ENCODE results near the gene EPHB2. TPM values are rescaled to one million over a fixed set of nuclear protein-coding genes. Genes with fewer than 3 reads are reported as not detected.

EPHB2 gene
- polyA plus RNA-seq, 1 donor from 2014 or later, result 22.8 TPM

GRCh38 chr1:22738522-22738921 lies 27.9 kb downstream of the EPHB2 start:
- TF ChIP-seq TAF1 (IDR thresholded peaks at IDR 0.05; ENCODE audit: low read depth) (no peak), REST (IDR thresholded peaks at IDR 0.05; ENCODE audit: borderline replicate concordance) (no peak), CTCF (IDR thresholded peaks at IDR 0.05; ENCODE audit: poor library complexity, severe bottlenecking) (no peak), SMC3 (conservative IDR thresholded peaks at IDR 0.05; ENCODE audit: poor library complexity) (no peak), EZH2 (IDR thresholded peaks at IDR 0.05; ENCODE audit: borderline replicate concordance, insufficient read depth, low read length, poor library complexity, severe bottlenecking) (no peak), POLR2AphosphoS5 (IDR thresholded peaks at IDR 0.05) (no peak), MXI1 (conservative IDR thresholded peaks at IDR 0.05; ENCODE audit: poor library complexity, severe bottlenecking) (no peak), RAD21 (conservative IDR thresholded peaks at IDR 0.05) (no peak), EP300 (conservative IDR thresholded peaks at IDR 0.05; ENCODE audit: poor library complexity, severe bottlenecking) (no peak)
- Histone ChIP-seq H3K79me2 (replicated peaks; ENCODE audit: insufficient read depth, low read length) (peaks cover 6% of the 10 kb centered on the region), H4K20me1 (ENCODE audit: insufficient read depth) (no peaks in the 10 kb centered on the region), H3K9me3 (ENCODE audit: low read length) (no peaks in the 10 kb centered on the region), H3K27me3 (ENCODE audit: insufficient read depth, low read depth, low read length) (no peaks in the 10 kb centered on the region), H3K4me2 (ENCODE audit: low read length) (no peak overlapping the region), H3F3A (ENCODE audit: insufficient read depth, low read length, poor library complexity, severe bottlenecking) (no peaks in the 10 kb centered on the region), H3K27ac (ENCODE audit: low read length) (no peak overlapping the region), H3K9ac (ENCODE audit: low read length) (no peak overlapping the region), H3K9me2 (ENCODE audit: insufficient read depth, low read length) (no peaks in the 10 kb centered on the region), H3K4me3 (ENCODE audit: low read length) (no peak overlapping the region), H2AFZ (ENCODE audit: low read depth, low read length) (no peak overlapping the region), H3K36me3 (ENCODE audit: insufficient read depth, low read length) (no peaks in the 10 kb centered on the region)

GRCh38 chr1:22739648-22740385 lies 29.2 kb downstream of the EPHB2 start:
- H4K20me1 ChIP-seq (ENCODE audit: insufficient read depth), result no peaks in the 10 kb centered on the region
- H3K9me2 ChIP-seq (ENCODE audit: insufficient read depth, low read length), result no peaks in the 10 kb centered on the region
- no peaks in the 10 kb centered on the region for H3F3A ChIP-seq (ENCODE audit: insufficient read depth, low read length, poor library complexity, severe bottlenecking)
- H3K79me2 ChIP-seq (replicated peaks; ENCODE audit: insufficient read depth, low read length), result peaks cover 6% of the 10 kb centered on the region
- no peak overlapping the region for H3K9ac ChIP-seq (ENCODE audit: low read length)
- no peaks in the 10 kb centered on the region for H3K9me3 ChIP-seq (ENCODE audit: low read length)
- H3K27me3 ChIP-seq (ENCODE audit: insufficient read depth, low read depth, low read length), result no peaks in the 10 kb centered on the region
- no peak overlapping the region for H3K27ac ChIP-seq (ENCODE audit: low read length)
- no peak for TF ChIP-seq RAD21 (conservative IDR thresholded peaks at IDR 0.05)
- TF ChIP-seq MXI1 (conservative IDR thresholded peaks at IDR 0.05; ENCODE audit: poor library complexity, severe bottlenecking), result no peak
- no peak for TF ChIP-seq TAF1 (IDR thresholded peaks at IDR 0.05; ENCODE audit: low read depth)
- TF ChIP-seq EP300 (conservative IDR thresholded peaks at IDR 0.05; ENCODE audit: poor library complexity, severe bottlenecking), result no peak
- no peak for TF ChIP-seq SMC3 (conservative IDR thresholded peaks at IDR 0.05; ENCODE audit: poor library complexity)
- no peak for TF ChIP-seq POLR2AphosphoS5 (IDR thresholded peaks at IDR 0.05)
- H3K36me3 ChIP-seq (ENCODE audit: insufficient read depth, low read length), result no peaks in the 10 kb centered on the region
- H3K4me3 ChIP-seq (ENCODE audit: low read length), result no peak overlapping the region
- no peak overlapping the region for H3K4me2 ChIP-seq (ENCODE audit: low read length)
- H2AFZ ChIP-seq (ENCODE audit: low read depth, low read length), result no peak overlapping the region
